G401.6 (cell line): ENCODE measurements around the gene FAM228B.
"Not testable (repeated sequence)": the region's sequence is repeated elsewhere in the genome, so short reads cannot be mapped to it uniquely, and the experiment has no call there.

ENCODE experiments used
- FAIRE-seq: peaks from 2 replicates; lab custom pipeline; 2012; peaks lifted over from hg19 to GRCh38; lab: Jason Lieb, UNC

The FAM228B gene

DNA sequence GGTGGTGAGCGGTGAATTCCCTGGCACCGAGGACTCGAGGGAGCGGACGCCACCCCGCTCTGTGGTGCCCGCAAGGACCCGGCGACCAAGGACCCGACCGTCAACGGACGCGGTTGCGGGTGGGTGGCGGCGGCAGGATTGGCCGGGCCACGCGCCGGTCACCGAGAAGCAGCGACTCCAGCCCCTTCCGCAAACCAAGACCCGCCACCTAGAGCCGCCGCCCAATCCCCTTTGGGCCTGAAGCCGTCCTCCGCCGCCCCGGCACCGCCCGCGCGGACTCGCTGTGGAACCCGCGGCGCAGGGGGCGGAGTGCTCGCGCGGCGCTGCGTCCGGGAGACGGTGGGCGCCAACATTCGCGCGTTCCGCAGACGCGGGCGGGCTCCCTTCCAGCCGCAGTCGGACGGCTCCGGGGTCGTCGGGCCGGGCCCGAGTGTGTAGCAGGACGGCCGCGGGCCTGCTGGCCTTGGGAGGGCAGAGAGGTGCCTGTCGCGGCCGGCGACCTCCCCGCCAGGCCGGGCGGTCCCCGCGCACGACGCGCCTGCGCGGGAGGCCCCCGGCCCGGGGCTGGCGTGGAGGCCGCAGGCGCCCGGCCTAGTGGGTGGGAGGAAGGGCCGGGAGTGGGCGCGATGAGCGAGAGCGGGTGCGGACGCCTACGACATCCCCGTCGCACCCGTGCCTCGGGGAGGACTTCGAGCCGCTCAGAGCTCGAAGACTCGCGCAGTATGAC lies at the start of gene FAM228B, which contains the start of gene PFN4:
TSS of gene FAM228B (plus strand) at position 275 of the 727 bp plus-strand sequence. CDS start 893 bp downstream, outside the sequence.
TSS of gene PFN4 (minus strand) at position 140 of the 727 bp plus-strand sequence. CDS start 799 bp downstream, outside the sequence.
- FAIRE-seq, result no peak

DNA sequence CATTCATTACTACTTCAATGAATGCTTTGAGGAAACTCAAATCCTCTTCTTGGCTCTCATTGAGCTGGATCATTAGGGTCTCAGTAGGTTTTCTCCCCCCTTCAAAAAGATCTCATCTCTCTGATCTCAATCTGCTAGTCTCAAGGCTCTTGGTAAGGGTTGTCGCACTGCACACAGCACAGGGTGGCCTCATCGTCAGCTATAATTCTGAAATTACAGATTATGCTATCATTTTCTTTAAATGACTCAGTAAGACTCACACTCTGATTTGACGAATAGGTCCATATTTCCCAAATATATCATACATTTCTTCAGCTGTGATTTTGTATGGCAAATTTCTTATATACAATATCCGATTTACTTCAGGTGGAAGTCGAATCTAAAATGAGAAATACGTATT lies 49.5 kb upstream of the FAM228B start:
- no peak for FAIRE-seq

GRCh38 chr2:24075259-24075658 lies 48.0 kb upstream of the FAM228B start:
- no peak for FAIRE-seq

DNA sequence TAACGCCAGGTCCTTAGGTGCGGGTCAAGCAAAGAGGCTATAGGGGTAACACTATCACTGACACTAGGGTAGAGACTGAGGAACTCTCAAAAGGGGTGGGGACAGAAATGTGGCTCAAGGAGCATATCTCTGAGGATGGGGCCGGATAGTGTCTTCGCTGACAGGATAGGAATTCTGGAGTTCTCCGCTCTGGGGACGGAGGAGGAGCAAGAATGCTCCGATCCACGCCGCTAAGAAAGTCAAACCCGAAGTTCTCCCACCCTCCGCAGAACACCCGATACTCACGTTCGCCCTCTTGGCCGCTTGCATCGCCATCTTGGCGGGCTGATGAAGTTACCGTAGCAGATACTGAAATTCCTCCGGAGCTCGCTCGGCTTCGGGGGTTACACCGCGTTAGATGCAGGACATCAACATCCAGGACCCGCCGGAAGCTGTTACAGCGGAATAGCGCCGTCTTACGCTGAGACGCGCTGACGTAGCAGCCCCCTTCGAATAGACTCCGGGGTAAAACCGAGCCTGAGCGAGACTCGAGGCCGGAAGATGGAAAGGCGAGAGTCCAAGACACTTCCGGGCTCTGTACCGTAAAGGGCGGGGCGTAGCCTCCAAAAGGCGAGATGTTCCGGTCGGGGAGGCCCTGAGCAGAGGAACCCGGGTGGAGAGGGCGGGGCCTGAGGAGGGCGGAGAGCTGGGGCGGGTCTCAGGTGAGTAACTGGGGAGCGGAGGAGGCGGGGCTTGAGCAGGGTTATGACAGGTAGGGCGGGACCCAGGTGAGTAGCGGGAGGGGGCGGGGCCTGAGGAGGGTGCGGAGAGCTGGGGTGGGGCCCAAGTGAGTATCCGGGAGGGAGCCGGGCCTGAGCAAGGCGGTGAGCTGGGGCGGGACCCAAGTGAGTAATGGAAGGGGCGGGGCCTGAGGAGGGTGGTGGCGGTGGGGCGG lies 47.1 kb upstream of the FAM228B start, which contains the start of gene SF3B6:
TSS of gene SF3B6 (minus strand) at position 412 of the 934 bp plus-strand sequence. CDS start at position 315, 97 bp downstream.
- FAIRE-seq, result peak; percentile 95

GRCh38 chr2:24076849-24077534 lies 46.3 kb upstream of the FAM228B start:
- FAIRE-seq, result no peak

DNA sequence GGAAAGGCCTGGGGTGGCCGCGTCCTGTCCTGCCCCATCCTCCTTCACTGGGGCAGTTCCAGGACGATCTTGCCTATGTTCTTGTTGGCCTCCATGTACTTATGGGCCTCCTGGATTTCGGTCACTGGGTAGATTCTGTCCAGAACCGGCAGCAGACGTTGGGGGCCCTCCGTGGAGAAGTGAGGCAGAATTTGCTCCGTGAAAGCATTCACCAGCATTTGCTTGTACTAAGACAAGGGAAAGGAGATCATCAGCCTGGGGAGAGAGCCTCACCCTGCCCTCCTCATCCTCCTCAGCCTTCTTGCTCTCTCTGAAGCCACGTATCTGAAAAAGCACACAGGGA lies 45.8 kb upstream of the FAM228B start:
- no peak for FAIRE-seq

- FAIRE-seq, result no peak
Measured at GRCh38 chr2:24077879-24078278, 45.4 kb upstream of the FAM228B start.

GRCh38 chr2:24080701-24081100 lies 42.6 kb upstream of the FAM228B start:
- FAIRE-seq, result no peak

DNA sequence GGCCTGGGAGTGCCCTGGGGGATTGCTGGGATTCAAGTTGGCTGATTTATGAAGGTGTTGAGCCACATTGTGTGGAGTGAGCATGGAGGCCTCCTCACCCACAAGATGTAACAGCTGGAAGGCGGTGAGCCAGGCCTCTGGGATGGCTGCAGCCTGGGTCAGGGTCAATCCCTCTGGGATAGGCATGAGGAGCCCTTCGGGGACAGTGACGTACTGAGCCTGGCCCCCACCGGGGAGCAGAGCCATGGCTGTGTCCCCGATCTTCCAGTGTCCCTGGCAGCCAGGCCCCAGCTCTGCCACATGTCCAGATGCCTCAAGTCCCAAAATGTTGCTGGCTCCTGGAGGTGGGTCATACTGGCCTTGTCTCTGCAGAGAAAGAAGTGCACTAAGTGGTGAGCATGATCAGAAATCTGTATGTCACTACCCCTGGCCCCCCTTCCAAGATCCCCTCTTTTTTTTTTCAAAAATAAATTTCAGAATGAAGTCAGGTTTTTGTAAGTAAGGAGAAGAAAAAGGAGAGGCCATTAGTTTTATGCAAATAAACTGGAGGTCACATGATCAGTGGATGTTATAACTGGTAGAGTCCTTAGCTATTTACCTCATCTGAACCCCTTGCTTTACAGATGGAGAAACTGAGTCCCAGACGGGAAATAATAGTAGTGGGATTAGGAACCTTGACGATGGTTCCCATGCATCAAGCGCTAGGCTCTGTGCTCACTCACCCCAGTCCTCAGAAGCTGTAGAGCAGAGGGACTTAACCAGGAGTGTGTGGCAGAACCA lies 40.3 kb upstream of the FAM228B start:
- FAIRE-seq, result no peak

DNA sequence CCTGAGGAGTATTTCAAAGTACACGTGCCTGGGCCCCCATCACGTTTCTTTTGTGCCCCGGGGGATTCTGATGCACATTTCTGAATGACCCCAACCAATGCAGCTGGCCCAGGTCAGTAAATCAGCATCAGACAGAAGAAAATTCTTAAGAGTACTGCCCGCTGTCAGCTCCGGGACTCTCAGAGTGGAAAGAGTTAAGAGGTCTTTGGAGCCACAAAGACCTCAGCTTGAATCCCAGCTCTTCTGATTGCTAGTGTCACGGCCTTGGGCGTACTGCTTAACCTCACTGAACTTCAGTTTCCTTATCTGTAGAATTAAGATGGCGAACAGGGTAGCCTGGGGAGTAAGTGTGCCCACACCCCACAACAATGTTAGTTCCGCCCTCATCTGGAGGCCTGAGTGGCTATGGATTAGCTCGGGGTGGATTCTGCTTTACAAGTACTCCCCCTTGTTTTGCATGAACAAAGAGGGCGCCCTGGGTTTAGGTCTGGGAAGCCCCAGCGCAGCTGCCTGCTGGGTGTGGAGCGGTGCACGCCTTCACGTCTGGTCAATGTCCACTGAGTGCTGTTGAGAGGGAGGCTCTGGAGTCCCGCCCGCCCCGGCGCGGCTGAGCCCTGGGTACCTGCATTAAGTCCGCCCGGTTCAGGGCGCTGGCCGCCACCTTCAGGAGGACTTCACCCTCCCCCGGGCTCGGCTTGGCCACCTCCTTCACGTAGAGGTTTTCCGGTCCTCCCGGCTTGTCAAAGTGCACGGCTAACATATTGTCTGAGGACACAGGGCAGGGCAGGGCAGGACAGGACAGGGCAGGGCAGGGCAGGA lies 39.5 kb upstream of the FAM228B start:
- FAIRE-seq, result peak; percentile 44

DNA sequence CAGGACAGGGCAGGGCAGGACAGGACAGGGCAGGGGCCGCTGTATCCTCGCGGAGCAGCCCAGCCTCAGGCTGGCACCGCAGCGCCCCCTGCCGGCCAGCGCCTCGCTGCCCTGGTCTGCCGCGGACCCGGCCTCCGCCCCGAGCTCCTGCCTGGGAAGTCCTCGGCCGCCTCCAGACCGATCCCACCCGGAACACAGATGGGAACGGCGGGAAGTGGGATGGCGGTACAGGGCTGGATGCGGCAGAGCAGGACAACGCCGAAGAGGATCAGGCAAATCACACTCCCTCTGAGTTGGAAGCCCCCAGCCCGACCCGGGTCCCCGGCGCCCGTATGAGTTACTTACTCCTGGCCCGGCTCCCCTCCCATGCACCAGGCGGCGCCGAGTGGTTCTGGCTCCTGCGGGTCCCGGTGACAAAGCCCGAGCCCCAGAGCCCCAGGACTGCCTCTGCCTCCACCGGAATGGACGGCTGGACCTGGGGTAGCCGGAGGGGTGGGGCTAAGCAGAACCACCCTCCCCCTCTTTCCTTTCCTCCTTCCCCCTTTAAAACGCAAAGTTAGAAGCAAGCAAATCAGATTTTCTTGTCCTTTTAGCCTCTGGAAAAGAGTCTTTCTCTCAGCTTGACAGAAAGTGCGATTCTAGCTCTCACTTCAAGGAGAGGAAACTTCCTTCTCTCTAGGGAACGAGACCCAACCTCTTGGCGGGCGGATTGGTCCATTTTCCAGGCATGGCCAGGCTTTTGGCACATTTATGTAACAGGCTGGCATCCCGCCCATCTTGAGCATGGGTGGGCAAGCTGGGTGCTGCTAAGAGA lies 38.7 kb upstream of the FAM228B start, which contains the start of gene TP53I3:
TSS of gene TP53I3 (minus strand) at position 449 of the 814 bp plus-strand sequence. CDS start 508 bp downstream, outside the sequence.
- FAIRE-seq, result peak; percentile 80

GRCh38 chr2:24085200-24085489 lies 38.1 kb upstream of the FAM228B start:
- FAIRE-seq, result no peak

GRCh38 chr2:24086241-24086640 lies 37.0 kb upstream of the FAM228B start:
- no peak for FAIRE-seq

DNA sequence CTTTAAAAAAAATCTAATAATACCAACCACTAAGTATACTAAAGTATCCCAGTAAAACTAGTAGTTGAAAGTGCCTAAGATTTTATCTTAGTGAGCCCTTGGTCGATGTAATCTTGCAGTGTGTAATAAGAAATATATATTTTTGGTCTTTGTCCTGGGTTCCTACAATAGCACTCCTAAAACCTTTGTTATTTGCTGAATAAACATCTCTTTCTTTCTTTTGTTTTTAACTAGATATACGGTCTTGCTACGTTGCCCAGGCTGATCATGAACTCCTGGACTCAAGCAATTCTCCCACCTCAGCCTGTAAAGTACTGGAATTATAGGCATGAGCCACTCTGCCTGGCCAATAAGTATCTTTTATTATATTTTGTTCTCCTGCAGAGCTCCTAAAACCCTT lies 36.2 kb upstream of the FAM228B start:
- no peak for FAIRE-seq

DNA sequence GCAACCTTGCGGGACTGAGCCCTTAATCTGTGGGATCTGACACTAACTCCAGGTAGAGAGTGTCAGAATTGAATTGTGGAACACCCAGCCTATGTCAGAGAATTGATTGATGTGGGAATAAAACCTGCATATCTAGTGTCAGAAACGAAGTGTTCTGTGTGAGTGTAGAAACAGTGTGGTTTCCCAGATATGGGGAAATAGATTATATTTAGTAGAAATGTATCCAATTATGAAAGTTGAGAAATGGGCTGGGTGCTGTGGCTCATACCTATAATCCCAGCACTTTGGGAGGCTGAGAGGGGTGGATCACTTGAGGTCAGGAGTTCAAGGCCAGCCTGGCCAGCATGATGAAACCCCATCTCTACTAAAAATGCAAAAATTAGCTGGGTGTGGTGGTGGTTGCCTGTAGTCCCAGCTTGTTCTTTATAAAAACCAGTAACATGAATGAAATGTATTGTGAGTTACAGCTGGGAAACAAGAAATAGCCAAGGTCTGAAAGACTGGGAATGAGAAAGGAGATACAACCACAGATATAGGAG lies 34.4 kb upstream of the FAM228B start:
- FAIRE-seq, result no peak

DNA sequence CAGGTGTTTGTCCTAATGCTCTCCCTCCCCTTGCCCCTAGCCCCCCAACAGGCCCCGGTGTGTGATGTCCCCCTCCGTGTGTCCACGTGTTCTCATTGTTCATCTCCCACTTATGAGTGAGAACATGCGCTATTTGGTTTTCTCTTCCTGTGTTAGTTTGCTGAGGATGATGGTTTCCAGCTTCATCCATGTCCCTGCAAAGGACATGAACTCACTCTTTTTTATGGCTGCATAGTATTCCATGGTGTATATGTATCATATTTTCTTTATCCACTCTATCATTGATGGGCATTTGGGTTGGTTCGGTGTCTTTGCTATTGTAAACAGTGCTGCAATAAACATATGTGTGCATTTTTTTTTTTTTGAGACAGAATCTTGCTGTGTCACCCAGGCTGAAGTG lies 30.0 kb upstream of the FAM228B start:
- FAIRE-seq, result not testable (repeated sequence)

- not testable (repeated sequence) for FAIRE-seq
Measured at GRCh38 chr2:24095171-24095677, 28.0 kb upstream of the FAM228B start.

DNA sequence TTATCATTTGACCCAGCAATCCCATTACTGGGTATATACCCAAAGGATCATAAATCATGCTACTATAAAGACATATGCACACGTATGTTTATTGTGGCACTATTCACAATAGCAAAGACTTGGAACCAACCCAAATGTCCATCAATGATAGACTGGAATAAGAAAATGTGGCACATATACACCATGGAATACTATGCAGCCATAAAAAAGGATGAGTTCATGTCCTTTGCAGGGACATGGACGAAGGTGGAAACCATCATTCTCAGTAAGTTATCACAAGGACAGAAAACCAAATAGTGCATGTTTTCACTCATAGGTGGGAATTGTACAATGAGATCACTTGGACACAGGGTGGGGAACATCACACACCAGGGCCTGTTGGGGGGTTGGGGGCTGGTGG lies 22.5 kb upstream of the FAM228B start:
- not testable (repeated sequence) for FAIRE-seq

DNA sequence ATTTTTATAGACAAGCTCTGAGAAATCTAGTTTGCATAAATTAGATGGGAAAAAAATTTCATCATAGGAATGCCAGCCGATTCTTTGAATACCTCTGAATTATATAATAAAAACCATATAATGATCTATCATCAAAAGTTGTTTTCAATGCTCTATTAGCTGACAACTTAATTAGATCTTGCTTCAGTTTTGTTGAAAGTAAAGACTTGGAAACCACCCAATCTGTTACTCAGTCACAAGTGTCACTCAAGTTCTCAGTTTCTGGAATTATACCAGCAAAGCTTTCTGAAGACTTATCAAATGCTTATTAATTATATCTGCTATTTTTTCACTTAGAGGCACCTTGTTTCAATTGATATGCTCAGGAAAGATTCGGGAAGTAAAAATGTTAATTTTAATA lies 21.3 kb upstream of the FAM228B start:
- FAIRE-seq, result no peak
